IMR-90 (cell line): Measurements from ENCODE around the gene CABP4. TPM values are rescaled to one million over a fixed set of nuclear protein-coding genes. Genes with fewer than 3 reads are reported as not detected.

Source experiments
- ATAC-seq: fragments of 200-7000 bp; cut with Tn5 transposase; 2 replicates; pipeline ENCODE4 v1.9.1; 2020; ENCODE audit warnings: low read depth, mild to moderate bottlenecking, moderate library complexity
- BruUV-seq: library from RNA; stranded (reverse); fragments of 400-500 nt; replicated peaks from 2 replicates; lab custom pipeline; 2021; lab: Mats Ljungman, UMichigan
- CTCF ChIA-PET: fragments of 300-600 bp; formaldehyde crosslinking; extraction: SDS; loops from one replicate; lab custom pipeline; 2021; ENCODE audit warnings: antibody characterized with exemption; lab: Yijun Ruan, JAX
- POLR2A ChIA-PET: fragments of 300-600 bp; sonication (Branson Sonifier 250); formaldehyde crosslinking; loops from one replicate; lab custom pipeline; 2022; ENCODE audit warnings: antibody characterized with exemption; ENCODE audit not compliant: unreplicated experiment; lab: Charles Lee
- DNase-seq: peaks from one replicate; pipeline ENCODE4 v3.0.0; 2013
- H2AFZ ChIP-seq: replicated peaks from 2 replicates; pipeline ENCODE3; 2013; ENCODE audit warnings: low read length, mild to moderate bottlenecking; ENCODE audit not compliant: poor library complexity
- H2AK5ac ChIP-seq: 2 replicates; pipeline ENCODE4 v1.6.1; 2013; ENCODE audit warnings: low read depth, low read length, inconsistent platforms
- H2AK9ac ChIP-seq: replicated peaks from 2 replicates; pipeline ENCODE3; 2013; ENCODE audit warnings: mild to moderate bottlenecking, low read depth, low read length, moderate library complexity; ENCODE audit not compliant: poor library complexity
- H2BK120ac ChIP-seq: 2 replicates; pipeline ENCODE4 v1.6.1; 2013; ENCODE audit warnings: low read depth, low read length, inconsistent platforms
- H2BK15ac ChIP-seq: 3 replicates; pipeline ENCODE4 v1.6.1; 2013; ENCODE audit warnings: low read depth, low read length, inconsistent platforms
- H2BK20ac ChIP-seq: 2 replicates; pipeline ENCODE4 v1.6.1; 2013; ENCODE audit warnings: low read depth, mild to moderate bottlenecking, inconsistent platforms, low read length, moderate library complexity
- H2BK5ac ChIP-seq: 2 replicates; pipeline ENCODE4 v1.6.1; 2013; ENCODE audit warnings: mild to moderate bottlenecking, low read depth, low read length, inconsistent platforms; ENCODE audit not compliant: poor library complexity, severe bottlenecking
- H3K14ac ChIP-seq: replicated peaks from 2 replicates; pipeline ENCODE4 v1.6.1; 2013; ENCODE audit warnings: low read depth, low read length, inconsistent platforms
- H3K18ac ChIP-seq: 2 replicates; pipeline ENCODE4 v1.6.1; 2013; ENCODE audit warnings: low read depth, low read length, control low read depth
- H3K23ac ChIP-seq: 2 replicates; pipeline ENCODE4 v1.6.1; 2013; ENCODE audit warnings: low read depth, low read length, inconsistent platforms
- H3K27ac ChIP-seq: 2 replicates; pipeline ENCODE4 v1.5.1; 2013; ENCODE audit warnings: mild to moderate bottlenecking, control low read depth, low read length; ENCODE audit not compliant: insufficient read depth
- H3K27me3 ChIP-seq: 2 replicates; pipeline ENCODE4 v1.6.1; 2013; ENCODE audit warnings: low read length; ENCODE audit not compliant: control insufficient read depth, insufficient read depth
- H3K36me3 ChIP-seq: 2 replicates; pipeline ENCODE4 v1.6.1; 2013; ENCODE audit warnings: low read length, mixed read lengths; ENCODE audit not compliant: control insufficient read depth, insufficient read depth
- H3K4ac ChIP-seq: 2 replicates; pipeline ENCODE4 v1.6.1; 2013; ENCODE audit warnings: low read depth, low read length, inconsistent platforms
- H3K4me1 ChIP-seq: 2 replicates; pipeline ENCODE4 v1.6.1; 2013; ENCODE audit warnings: low read length, mixed read lengths; ENCODE audit not compliant: control insufficient read depth, insufficient read depth
- H3K4me2 ChIP-seq: 2 replicates; pipeline ENCODE4 v1.6.1; 2013; ENCODE audit warnings: low read depth, mild to moderate bottlenecking, control low read depth, low read length, moderate library complexity
- H3K4me3 ChIP-seq: 2 replicates; pipeline ENCODE4 v1.5.1; 2013; ENCODE audit warnings: low read depth, mild to moderate bottlenecking, control low read depth, low read length, moderate library complexity; ENCODE audit not compliant: insufficient read depth
- H3K56ac ChIP-seq: 2 replicates; pipeline ENCODE4 v1.6.1; 2013; ENCODE audit warnings: low read length, inconsistent platforms; ENCODE audit not compliant: insufficient read depth; ENCODE audit errors: extremely low read depth
- H3K79me1 ChIP-seq, 2 experiments: 2 replicates each; pipeline ENCODE4 v1.6.1; 2013; ENCODE audit warnings: low read length in 2 of 2, inconsistent platforms in 1 of 2, low read depth in 1 of 2
- H3K9ac ChIP-seq: 2 replicates; pipeline ENCODE4 v1.6.1; 2013; ENCODE audit warnings: low read depth, low read length, control low read depth
- H3K9me1 ChIP-seq: 2 replicates; pipeline ENCODE4 v1.6.1; 2013; ENCODE audit warnings: low read length, inconsistent platforms; ENCODE audit not compliant: insufficient read depth
- H3K9me3 ChIP-seq: 2 replicates; pipeline ENCODE4 v1.6.1; 2013; ENCODE audit warnings: low read length; ENCODE audit not compliant: control insufficient read depth, insufficient read depth
- H4K20me1 ChIP-seq: 2 replicates; pipeline ENCODE4 v1.6.1; 2013; ENCODE audit warnings: low read length, inconsistent platforms; ENCODE audit not compliant: insufficient read depth
- H4K5ac ChIP-seq: 2 replicates; pipeline ENCODE4 v1.6.1; 2013; ENCODE audit warnings: mild to moderate bottlenecking, low read depth, low read length, control low read depth
- H4K8ac ChIP-seq, 2 experiments: 2 replicates each; pipeline ENCODE4 v1.6.1; 2013; ENCODE audit warnings: low read depth in 2 of 2, low read length in 2 of 2, control low read depth in 1 of 2, inconsistent platforms in 1 of 2
- H4K91ac ChIP-seq: 2 replicates; pipeline ENCODE4 v1.6.1; 2013; ENCODE audit warnings: low read depth, low read length, inconsistent platforms; ENCODE audit not compliant: insufficient read depth
- NFE2L2 ChIP-seq: fragments of 150-350 bp; IDR thresholded peaks from 2 replicates; pipeline ENCODE4 v1.6.1; 2016; ENCODE audit warnings: low read depth, mild to moderate bottlenecking, low read length
- RCOR1 ChIP-seq: IDR thresholded peaks from 2 replicates; pipeline ENCODE4 v1.6.1; 2012; ENCODE audit warnings: mild to moderate bottlenecking, low read length, improper control_type of control experiment; ENCODE audit not compliant: insufficient replicate concordance
- whole genome bisulfite sequencing, 2 experiments: methylation state at CpG; one replicate each; pipeline versions ENCODE4 v1.1.5 to v1.1.7; 2013; ENCODE audit warnings: missing lambda C conversion rate in 2 of 2; ENCODE audit not compliant: insufficient read length in 1 of 2; ENCODE audit errors: extremely low coverage in 2 of 2; 5-methylcytosine and 5-hydroxymethylcytosine counted together
- dilution Hi-C: fragments of 300-500 bp; cut with HindIII; formaldehyde crosslinking; loops from one replicate; pipeline ENCODE4 v1.14.3; 2018; ENCODE audit warnings: low sequenced_read_pairs; ENCODE audit not compliant: unreplicated experiment
- in situ Hi-C: fragments of 300-500 bp; cut with MboI; formaldehyde crosslinking; loops from 3 replicates; pipeline ENCODE4 v1.14.3; 2019; ENCODE audit warnings: low sequenced_read_pairs, inconsistent platforms, mixed read lengths
- intact Hi-C: fragments of 100-400 bp; cut with micrococcal nuclease; formaldehyde crosslinking; loops from 2 replicates; pipeline ENCODE4 v1.10.0; 2022
- polyA plus RNA-seq, 3 experiments: library from polyadenylated mRNA; depleted of rRNA; stranded (reverse); fragments of >200 nt; gene quantifications; 2 replicates each; pipeline ENCODE4 v1.2.3, GENCODE V29; 2012; ENCODE audit warnings: low replicate concordance in 1 of 3
- total RNA-seq: library from RNA; depleted of rRNA; stranded (reverse); fragments of >200 nt; gene quantifications from 2 replicates; pipeline ENCODE4 v1.2.3, GENCODE V29; 2012

CABP4 gene
- total and polyA plus RNA-seq, 2 of the 4 experiments (the other 2 are of a cell fraction), result not detected

- dilution Hi-C loops, result no loop called here
- Histone ChIP-seq H2BK20ac (no peak overlapping the region), H2BK120ac (no peak overlapping the region)
Measured at GRCh38 chr11:67506426-67507051, 51.4 kb downstream of the CABP4 start.

More at GRCh38 chr11:67506426-67507051, 51.4 kb downstream of the CABP4 start:
- Histone ChIP-seq H4K91ac (no peak overlapping the region), H3K9me3 (no peaks in the 10 kb centered on the region), H3K36me3 (peaks cover 4% of the 10 kb centered on the region; the same call in 1 of the 2 replicates), H3K9ac (no peak overlapping the region), H2BK5ac (no peak overlapping the region), H3K14ac (no peak overlapping the region), H3K27ac (no peak overlapping the region), H2AK5ac (0 out of 2 replicates have a peak overlapping the region, but pooled peaks have one; percentile 51), H3K18ac (no peak overlapping the region), H3K27me3 (0 out of 2 replicates have a peak, but pooled peaks cover 2% of the 10 kb centered on the region), H2BK15ac (no peak overlapping the region), H2AFZ (peak overlapping the region; percentile 85), H3K4me2 (no peak overlapping the region), H4K20me1 (no peaks in the 10 kb centered on the region), H3K4ac (0 out of 2 replicates have a peak overlapping the region, but pooled peaks have one; percentile 22), H2AK9ac (peak overlapping the region; percentile 89), H4K5ac (no peak overlapping the region), H4K8ac (peak overlapping the region in 1 of 2 experiments; percentile 61; a peak in 1 of 4 replicates), H3K4me1 (peaks cover 14% of the 10 kb centered on the region), H3K4me3 (no peak overlapping the region), H3K79me1 (peaks cover 3 to 35% of the 10 kb centered on the region in 2 experiments; a peak in 2 of 4 replicates), H3K56ac (no peak overlapping the region), H3K23ac (no peak overlapping the region), H3K9me1 (no peaks in the 10 kb centered on the region; the same call in 1 of the 2 replicates)
- TF ChIP-seq RCOR1 (no peak), NFE2L2 (no peak)
- no peak for ATAC-seq
- ChIA-PET CTCF (no interaction called here), POLR2A (no interaction called here)
- WGBS, 2 experiments, result 97% methylated on average over 4 of the region's 16 CpGs; no CpG with 5 or more reads in 1 of the 2 experiments
- intact Hi-C loops, result loop anchor here (1.0 to 2.0 kb wide), 2 partner anchors 63 to 160 kb away; partner anchors contain the start of gene CORO1B
- no peak for DNase-seq
- in situ Hi-C loops, result no loop called here
- BruUV-seq, result TSS peak; percentile 74
